ENCODE data around the gene DNAH3.

DNA sequence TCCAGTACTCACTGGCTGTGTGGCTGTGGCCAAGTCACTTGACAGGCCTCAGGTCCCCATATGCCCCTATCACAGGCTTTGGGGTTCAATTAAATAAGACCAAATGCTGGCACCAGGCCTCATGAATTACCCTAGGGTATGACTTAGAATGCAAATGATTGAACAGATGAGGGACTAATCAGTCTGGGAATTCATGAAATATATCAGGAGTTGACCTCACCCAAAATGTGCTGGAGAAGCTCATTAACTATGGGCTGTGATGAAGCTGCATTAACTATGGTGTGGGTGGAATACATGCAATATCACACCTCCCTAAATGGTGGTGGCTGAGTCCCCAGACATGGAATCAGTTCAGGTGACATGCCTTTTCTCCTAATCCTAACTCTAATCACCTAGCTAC, 72.1 kb downstream of the DNAH3 start:
- no peak for TF ChIP-seq POLR2A (IDR thresholded peaks at IDR 0.05; ENCODE audit: extremely low read depth, insufficient read length)
- no peak for TF ChIP-seq CTCF (IDR thresholded peaks at IDR 0.05; ENCODE audit: low read depth, low read length)
- no peak for TF ChIP-seq MYC (IDR thresholded peaks at IDR 0.05; ENCODE audit: low read depth, low read length)

Measured in NB4 (cell line).